NB4 (cell line): Measurements from ENCODE around the gene HLA-DMB.

ENCODE experiments used
- DNase-seq: peaks from one replicate; pipeline ENCODE4 v3.0.0; 2010; ENCODE audit warnings: low read depth
- H3K4me3 ChIP-seq: one replicate; pipeline ENCODE4 v1.5.1; 2011; ENCODE audit warnings: mild to moderate bottlenecking, low read depth, low read length, moderate library complexity
- MYC ChIP-seq: IDR thresholded peaks from 2 replicates; pipeline ENCODE4 v1.6.1; 2011; ENCODE audit warnings: low read depth, low read length
- POLR2A ChIP-seq: IDR thresholded peaks from 2 replicates; pipeline ENCODE4 v1.6.1; 2011; ENCODE audit warnings: mild to moderate bottlenecking; ENCODE audit not compliant: insufficient read length; ENCODE audit errors: extremely low read depth
- TF ChIP-seq, protein P1 (sequence below): IDR thresholded peaks from 2 replicates; pipeline ENCODE4 v1.6.1; 2011; ENCODE audit warnings: low read depth, low read length
- TF ChIP-seq, protein P2 (sequence below): IDR thresholded peaks from one replicate; pipeline ENCODE4 v1.5.1; 2012; ENCODE audit warnings: low read depth, low read length

HLA-DMB gene

DNA sequence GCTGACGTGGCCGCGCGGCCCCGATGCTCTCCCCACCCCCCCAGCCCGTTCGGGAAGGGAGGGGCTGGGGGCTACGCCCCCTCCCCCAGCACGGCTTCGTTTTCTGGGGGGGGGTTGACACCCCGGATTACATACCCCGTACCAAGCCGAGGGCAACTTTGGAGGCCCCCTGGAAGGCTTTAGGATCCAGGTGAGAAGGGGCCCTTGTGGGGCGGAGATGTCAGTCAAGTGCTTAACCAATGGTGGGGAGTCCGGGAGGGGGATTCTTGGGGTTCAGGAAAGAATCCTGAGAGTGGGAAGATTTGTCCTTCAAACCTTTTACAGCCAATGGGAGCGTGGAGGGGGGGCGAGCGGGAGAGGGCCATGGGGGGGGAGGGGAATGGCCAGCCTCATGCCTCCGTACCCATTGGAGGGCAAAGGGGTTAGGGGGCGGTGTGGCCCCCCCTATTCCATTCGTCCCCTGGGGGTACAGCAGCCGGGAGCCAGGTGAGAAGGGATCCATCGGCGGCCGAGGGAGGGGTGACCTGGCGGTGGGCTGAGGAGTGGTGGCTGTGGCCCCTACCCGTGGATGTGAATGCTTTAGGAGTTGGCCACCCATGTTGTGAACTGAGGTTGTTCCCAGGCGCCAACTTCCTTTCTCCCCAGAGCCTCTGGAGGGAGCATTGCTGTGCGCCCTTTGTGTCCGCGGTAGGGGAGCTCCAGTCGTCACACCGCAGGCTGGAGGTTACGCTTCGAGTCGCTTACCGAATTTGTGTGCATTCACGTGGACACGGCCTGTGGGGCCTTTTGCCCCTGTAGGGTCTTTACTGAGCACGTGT, 28.2 kb upstream of the HLA-DMB start:
- TF ChIP-seq, protein P1, sequence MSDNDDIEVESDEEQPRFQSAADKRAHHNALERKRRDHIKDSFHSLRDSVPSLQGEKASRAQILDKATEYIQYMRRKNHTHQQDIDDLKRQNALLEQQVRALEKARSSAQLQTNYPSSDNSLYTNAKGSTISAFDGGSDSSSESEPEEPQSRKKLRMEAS = peak; percentile 97
- TF ChIP-seq MYC (peak; percentile 91), POLR2A (peak; percentile 27)
- TF ChIP-seq, protein P2, sequence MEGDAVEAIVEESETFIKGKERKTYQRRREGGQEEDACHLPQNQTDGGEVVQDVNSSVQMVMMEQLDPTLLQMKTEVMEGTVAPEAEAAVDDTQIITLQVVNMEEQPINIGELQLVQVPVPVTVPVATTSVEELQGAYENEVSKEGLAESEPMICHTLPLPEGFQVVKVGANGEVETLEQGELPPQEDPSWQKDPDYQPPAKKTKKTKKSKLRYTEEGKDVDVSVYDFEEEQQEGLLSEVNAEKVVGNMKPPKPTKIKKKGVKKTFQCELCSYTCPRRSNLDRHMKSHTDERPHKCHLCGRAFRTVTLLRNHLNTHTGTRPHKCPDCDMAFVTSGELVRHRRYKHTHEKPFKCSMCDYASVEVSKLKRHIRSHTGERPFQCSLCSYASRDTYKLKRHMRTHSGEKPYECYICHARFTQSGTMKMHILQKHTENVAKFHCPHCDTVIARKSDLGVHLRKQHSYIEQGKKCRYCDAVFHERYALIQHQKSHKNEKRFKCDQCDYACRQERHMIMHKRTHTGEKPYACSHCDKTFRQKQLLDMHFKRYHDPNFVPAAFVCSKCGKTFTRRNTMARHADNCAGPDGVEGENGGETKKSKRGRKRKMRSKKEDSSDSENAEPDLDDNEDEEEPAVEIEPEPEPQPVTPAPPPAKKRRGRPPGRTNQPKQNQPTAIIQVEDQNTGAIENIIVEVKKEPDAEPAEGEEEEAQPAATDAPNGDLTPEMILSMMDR = no peak
- DNase-seq = peak; percentile 90
- H3K4me3 ChIP-seq = peak overlapping the region; percentile 83

DNA sequence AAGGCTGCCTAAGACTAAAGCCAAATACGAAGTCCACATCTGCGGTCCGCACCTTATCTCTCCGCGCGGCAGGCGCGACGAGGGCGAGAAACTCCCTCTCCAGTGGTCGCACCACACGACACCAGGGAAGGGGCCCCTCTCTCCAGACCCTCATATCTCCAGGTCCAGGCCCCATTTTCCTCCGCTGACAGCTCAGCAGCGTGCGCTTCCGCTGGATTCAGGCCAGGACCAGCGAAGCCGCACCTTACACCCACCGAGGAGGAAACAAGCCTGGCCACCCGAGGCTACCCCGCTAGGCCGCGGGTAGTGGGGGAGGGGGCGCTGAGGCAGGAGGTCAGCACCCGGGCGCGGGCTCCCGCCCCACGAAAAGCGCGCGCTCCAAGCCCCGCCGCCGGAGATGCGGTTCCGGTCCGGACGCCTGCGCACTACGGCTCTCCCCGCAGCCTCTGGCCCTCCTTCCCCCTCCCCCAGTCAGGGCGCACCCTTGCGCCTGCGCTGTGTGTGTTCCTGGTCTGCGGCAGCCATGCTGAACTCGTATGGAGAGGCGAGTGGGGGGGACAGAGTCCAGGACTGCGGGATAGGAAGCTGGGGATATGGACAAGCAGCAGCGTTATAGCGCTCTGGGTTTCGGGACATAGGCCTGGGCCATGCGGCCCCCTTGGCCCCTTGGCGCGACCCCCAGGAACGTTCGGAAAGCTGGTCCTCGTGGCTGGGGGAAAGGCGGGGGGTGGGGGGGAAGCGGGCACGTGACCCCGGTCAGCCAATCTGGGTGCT, 27.5 kb upstream of the HLA-DMB start, which contains the start of gene BRD2:
BRD2 (plus strand) TSS at position 502 of the 774 bp plus-strand sequence. CDS start 4,305 bp downstream, outside the sequence.
- peak within 1 kb of the TSS; percentile 83 for H3K4me3 ChIP-seq
- peak; percentile 98 for DNase-seq
- TF ChIP-seq, protein P1 = no peak; the same call in 1 of the 2 replicates
- TF ChIP-seq MYC (peak; percentile 66), POLR2A (peak; percentile 46)
- TF ChIP-seq, protein P2 = no peak

DNA sequence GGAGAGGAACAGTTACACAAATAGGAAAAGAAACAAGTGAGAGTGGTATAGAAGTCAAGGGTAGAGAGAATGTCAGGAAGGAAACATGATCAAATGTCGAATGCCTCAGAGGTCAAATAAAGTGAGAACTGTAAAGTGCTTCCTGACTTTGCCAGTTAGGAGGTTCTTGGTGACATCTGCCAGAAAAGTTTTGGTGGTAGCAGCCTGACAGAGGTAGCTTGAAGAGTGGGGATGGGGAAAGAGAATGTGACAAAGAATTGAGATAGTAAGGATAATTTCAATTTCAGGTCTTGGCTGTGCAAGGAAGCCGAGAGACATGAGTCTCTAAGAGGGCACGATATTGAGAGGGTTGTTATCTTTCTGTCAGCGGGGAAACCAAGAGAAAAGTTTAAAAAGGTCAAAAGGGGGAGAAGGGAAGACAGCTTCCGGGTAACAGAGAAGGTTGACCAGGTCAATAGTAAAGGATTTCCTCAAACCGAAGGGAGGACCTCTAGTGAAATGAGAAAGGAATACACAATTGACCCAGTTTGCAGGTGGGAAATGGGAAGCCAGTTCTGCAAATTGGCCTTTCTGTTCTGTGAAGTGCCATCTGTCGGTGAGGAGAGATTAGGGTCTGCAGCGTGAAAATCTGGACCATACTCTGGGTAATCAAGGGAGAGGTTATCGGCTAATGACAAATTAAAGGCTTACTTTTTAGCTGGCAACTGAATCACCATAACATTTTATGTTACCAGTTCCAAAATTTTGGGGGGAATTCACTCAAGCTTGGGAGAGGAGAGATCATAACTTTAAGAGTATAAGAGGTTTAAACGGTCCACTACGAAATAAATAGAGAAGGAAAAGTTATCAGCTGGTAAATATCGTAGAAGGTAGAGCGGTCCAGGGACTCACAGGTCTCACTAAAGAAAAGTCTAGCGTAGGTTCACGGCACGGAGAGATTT, 26.6 kb upstream of the HLA-DMB start:
- H3K4me3 ChIP-seq = peak overlapping the region; percentile 83
- DNase-seq = peak; percentile 87
- TF ChIP-seq POLR2A (no peak), MYC (0 out of 2 replicates have a peak, but pooled peaks have one; percentile 13)
- TF ChIP-seq, protein P2 = peak; percentile 74
- TF ChIP-seq, protein P1 = 0 out of 2 replicates have a peak, but pooled peaks have one; percentile 22

DNA sequence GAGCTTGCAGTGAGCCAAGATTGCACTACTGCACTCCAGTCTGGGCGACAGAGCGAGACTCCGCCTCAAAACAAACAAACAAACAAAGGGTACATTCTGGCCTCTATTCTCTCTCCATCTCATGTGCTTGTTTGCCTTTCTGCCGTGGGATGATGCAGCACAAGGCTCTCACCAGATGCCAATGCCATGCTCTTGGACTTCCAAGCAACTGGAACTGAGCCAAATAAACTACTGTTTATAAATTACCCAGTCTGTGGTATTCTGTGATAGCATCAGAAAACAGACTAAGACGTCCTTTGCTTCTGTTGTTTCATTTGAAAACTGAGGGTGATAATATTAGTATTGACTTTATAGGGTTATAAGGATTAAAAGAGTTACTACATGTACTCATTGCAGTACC, 23.9 kb upstream of the HLA-DMB start:
- no peak overlapping the region for H3K4me3 ChIP-seq
- no peak for TF ChIP-seq POLR2A
- no peak for TF ChIP-seq MYC
- TF ChIP-seq, protein P1 = no peak
- TF ChIP-seq, protein P2 = no peak
- no peak for DNase-seq

DNA sequence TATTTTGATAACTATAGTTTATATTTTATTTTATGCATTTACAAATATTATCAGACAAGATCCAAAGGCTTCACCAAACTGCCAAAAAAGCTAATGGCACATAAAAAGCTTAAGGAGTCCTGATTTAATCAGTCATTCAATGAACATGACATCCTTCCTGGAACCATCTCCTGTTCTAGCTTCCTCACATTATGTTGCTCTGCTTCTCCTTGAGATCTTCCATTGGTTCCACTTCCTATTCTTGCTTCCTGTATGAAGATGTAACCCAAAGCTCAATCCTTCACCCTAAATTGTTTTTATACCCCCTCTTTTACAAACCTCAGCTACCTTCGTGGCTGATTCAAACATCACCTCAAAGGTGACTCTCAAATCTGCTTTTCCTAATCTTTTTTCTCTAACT, 23.0 kb upstream of the HLA-DMB start:
- H3K4me3 ChIP-seq = no peak overlapping the region

More for the DNA sequence above, 23.0 kb upstream of the HLA-DMB start:
- no peak for TF ChIP-seq POLR2A
- TF ChIP-seq, protein P1 = no peak
- TF ChIP-seq, protein P2 = no peak
- no peak for TF ChIP-seq MYC
- no peak for DNase-seq
